ENCODE data around the gene ZXDC.

DNA sequence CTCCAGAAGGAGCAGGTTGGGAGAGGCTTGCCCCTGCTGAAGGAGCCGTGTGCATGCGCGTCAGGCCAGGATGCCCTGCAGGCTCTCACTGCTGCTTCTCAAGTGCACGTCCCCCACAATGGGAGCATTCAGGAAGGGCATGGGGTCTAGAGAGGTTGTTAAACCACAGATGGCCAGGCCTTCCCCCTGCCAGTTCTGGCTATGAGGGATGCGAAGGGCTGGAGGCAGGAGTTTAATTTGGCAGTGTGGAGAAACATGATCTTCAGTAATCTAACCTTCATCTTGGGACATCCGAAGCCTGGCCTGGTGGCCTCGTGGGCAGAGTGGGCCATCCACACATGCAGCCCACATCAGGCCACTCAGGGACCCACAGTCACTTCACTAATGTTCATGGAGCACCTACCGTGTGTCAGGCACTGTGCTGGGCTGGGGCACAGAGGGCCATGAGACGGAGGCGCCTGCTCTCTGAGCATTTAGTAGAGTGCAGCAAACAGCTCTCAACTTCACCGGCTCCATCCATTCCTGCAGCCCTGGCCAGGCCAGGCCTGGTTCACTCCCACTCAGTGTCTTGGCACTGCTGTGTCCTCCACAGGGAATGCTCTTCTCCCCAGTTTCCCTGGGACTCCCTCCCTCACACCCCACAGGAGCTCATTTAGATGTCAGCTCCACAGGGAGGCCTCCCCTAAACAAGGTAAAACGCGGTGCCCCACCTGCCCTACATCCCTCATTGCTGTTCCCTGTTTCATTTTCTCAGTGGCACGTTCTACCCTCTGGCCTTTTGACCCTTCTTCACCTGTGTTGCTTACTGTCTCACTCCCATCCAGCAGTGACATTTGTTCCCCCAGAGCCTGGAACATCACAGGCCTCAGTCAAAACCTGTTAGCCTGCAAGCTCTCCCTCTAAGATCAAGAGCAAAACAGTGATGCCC lies 77.0 kb downstream of the ZXDC start:
- TF ChIP-seq, protein P1, sequence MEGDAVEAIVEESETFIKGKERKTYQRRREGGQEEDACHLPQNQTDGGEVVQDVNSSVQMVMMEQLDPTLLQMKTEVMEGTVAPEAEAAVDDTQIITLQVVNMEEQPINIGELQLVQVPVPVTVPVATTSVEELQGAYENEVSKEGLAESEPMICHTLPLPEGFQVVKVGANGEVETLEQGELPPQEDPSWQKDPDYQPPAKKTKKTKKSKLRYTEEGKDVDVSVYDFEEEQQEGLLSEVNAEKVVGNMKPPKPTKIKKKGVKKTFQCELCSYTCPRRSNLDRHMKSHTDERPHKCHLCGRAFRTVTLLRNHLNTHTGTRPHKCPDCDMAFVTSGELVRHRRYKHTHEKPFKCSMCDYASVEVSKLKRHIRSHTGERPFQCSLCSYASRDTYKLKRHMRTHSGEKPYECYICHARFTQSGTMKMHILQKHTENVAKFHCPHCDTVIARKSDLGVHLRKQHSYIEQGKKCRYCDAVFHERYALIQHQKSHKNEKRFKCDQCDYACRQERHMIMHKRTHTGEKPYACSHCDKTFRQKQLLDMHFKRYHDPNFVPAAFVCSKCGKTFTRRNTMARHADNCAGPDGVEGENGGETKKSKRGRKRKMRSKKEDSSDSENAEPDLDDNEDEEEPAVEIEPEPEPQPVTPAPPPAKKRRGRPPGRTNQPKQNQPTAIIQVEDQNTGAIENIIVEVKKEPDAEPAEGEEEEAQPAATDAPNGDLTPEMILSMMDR (IDR thresholded peaks at IDR 0.05): no peak
- TF ChIP-seq POLR2A (IDR thresholded peaks at IDR 0.05): no peak

Measured in uterus (tissue), 2 donors.